Ureter (tissue), 1 donor: ENCODE data around the gene DDT. TPM values are rescaled to one million over a fixed set of nuclear protein-coding genes. Genes with fewer than 3 reads are reported as not detected.
"Not testable (repeated sequence)": the region's sequence is repeated elsewhere in the genome, so short reads cannot be mapped to it uniquely, and the experiment has no call there.

Experiments used
- DNase-seq: peaks from one replicate; pipeline ENCODE4 v3.0.0-alpha.2; 2020; ENCODE audit warnings: low spot score
- total RNA-seq: library from RNA; stranded (reverse); gene quantifications from one replicate; pipeline ENCODE4 v1.2.4, GENCODE V29; 2023
- donor health status: DM: yes; HTN: yes; CAD: no.

DDT gene
- total RNA-seq, 1 donor from 2014 or later: 129 TPM

GRCh38 chr22:23989583-23990244 is 15.5 kb upstream of the DDT start:
- not testable (repeated sequence) for DNase-seq

- not testable (repeated sequence) for DNase-seq
These were observed 12.4 kb upstream of the DDT start for GRCh38 chr22:23986538-23987178.

GRCh38 chr22:23986089-23986488 is 11.8 kb upstream of the DDT start:
- not testable (repeated sequence) for DNase-seq

DNA sequence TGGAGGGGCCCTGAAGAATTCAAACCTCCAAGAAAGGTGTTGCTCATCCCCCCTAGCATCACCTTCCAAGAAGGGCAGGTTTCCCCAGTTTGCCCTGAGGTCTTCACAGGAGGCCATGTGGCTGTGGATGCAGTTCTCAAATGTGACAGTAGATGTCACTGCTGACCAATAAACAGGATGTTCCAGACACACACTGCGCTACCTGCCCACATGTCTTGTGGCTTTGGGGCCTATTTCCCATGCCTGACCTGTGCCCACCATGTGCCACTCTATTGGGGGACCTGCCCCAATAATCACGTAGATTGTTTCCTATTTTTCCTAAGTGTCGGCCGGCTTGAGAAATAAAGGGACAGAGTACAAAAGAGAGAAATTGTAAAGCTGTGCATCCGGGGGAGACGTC is 10.2 kb upstream of the DDT start:
- DNase-seq: peak; percentile 80

DNA sequence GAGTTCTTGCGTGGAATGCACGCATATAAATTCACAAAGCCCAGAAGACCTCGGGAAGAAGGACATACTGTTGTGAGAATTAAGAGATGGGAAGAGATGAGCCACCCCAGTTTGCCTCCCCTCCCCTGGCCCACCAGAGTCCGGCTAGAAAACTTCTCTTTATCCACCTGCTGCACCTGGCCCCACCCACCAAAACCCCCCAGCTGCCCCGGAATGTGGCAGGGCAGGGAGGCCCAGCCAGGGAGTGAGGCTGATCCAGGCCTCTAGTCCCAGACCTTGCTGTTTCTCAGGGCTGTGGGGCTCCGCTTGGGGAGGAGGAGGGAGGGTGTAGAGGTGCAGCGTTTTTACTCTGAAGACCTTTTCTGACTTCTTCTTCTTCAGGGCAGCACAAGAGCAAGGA is 6.3 kb upstream of the DDT start:
- DNase-seq: not testable (repeated sequence)

- not testable (repeated sequence) for DNase-seq
These were observed 5.5 kb upstream of the DDT start, which contains the start of gene GSTT2 for GRCh38 chr22:23979557-23980240. Gene GSTT2 (plus strand): TSS chr22:23980134.

GRCh38 chr22:23977304-23977703 is 3.1 kb upstream of the DDT start:
- not testable (repeated sequence) for DNase-seq

- DNase-seq: not testable (repeated sequence)
These were observed 653 bp upstream of the DDT start for GRCh38 chr22:23974836-23975352.

DNA sequence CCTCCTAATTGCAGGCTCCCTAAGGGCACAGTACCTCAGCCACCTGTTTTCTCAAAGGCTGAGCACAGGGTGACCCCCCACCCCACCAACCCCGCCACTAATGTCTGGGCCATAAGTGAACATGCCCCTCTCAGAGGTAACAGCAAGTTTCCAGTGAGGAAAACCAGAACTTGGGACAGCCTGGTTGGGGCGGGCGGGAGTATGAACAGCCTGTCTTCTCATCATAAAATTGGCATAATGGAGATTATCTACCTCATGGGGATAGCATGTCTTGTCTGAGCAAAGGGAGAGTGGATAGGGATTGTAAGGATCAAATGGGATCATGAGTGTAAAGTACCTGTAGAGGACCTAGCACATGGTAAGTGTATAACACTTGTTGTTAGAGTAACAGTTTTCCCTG is 2.3 kb downstream of the DDT start:
- not testable (repeated sequence) for DNase-seq

DNA sequence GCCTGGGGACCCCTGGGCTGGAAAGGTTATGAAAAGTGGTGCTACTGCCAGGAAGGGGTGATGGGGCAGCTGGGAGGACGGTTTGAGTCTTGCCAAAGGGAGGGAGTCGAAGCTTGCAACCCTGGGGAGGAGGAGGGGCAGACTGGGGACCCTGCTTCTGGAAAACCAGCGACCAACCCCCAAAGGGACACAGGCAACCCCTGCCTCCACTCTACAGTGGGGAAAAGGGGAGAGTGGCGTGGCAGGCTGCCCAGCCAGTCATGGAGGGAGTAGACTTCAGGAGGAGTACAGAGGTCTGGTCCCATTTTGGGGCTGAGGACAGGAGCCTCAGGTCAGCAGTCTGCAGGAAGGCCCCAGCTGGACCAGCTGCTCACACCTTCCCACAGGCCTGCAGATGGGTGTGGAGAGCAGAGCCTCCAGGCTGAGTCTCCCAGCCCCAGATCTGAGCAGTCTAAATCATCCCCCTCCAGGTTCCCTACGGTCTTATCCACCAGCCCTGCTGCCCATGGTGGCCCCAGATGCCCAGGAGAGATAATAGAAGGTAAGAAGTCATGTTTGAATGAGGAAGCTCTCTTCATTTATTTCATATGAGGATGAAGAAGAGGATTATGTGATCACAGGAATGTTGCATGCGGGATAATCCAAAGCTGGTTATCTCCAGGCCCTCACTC is 3.3 kb downstream of the DDT start:
- no peak for DNase-seq

DNA sequence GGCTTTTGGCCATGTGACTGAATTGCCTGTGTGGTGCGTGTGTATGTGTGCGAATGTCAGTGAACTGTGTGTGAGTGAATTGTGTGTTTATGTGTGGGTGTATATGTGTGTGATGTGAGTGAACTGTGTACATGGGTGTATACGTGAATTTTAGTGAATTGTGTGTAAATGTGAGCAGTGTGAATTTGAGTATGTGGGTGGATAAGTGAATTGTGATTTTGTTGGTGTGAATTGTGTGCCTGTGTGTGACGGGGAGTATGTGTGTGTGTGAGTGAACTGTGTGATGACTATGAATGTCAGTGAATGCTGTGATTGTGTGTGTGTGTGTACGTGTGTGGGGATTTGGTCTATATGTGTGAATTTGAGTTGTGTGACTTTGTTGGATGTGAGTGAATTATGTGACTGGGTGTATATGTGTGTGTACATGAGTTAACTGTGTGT is 4.0 kb downstream of the DDT start:
- DNase-seq: no peak

DNA sequence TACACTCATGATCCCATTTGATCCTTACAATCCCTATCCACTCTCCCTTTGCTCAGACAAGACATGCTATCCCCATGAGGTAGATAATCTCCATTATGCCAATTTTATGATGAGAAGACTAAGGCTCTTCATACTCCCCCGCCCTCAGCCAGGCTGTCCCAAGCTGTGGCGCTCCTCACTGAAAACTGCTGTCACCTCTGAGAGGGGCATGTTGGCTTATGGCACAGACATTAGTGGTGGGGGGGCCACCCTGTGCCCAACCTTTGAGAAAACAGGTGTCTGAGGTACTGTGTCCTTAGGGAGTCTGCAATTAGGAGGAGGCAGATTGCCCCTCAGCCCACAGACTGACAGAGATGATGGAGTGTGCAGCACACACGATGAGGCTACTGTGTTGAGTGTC is 5.2 kb downstream of the DDT start:
- no peak for DNase-seq

DNA sequence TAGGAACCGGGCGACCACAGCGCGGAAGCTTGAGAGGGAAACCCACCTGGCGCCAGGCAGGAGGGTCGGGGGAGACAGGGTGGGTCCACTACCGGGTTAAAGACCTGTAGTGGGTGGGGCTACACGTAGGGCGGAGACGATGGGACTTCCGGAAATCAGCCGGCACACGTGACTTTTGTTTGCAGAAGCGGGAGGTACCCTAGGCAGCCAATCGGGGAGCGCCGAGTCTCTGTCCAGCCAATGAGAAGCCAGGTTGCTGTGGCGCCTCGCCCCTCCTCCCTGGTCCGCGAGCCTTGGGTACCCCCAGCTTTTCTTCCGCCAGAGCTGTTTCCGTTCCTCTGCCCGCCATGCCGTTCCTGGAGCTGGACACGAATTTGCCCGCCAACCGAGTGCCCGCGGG is 7.7 kb downstream of the DDT start, which contains the start of gene DDTL:
Gene DDTL (plus strand): TSS at position 321 of the 400 bp plus-strand sequence. CDS start 27 bp downstream, at position 348.
- DNase-seq: not testable (repeated sequence)

- not testable (repeated sequence) for DNase-seq
These were observed 8.1 kb downstream of the DDT start for GRCh38 chr22:23966094-23966493.

- DNase-seq: not testable (repeated sequence)
These were observed 13.0 kb downstream of the DDT start, which contains the start of gene GSTT2B for GRCh38 chr22:23961084-23961771. Gene GSTT2B (minus strand): TSS chr22:23961195. CDS start chr22:23961131, 64 bp downstream.

GRCh38 chr22:23956301-23956900 is 17.8 kb downstream of the DDT start:
- DNase-seq: peak; percentile 78

DNA sequence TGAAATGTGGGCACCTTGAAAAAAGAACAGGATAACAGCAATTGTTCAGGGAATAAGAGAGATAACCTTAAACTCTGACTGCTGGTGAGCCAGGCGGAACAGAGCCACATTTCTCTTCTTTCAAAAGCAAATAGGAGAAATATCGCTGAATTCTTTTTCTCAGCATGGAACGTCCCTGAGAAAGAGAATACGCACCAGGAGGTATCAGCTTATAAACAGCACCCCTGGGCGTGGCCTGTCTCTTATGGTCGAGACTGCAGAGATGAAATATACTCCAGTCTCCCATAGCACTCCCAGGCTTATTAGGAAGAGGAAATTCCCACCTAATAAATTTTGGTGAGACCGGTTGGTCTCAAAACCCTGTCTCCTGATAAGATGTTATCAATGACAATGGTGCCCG is 18.4 kb downstream of the DDT start:
- DNase-seq: not testable (repeated sequence)

DNA sequence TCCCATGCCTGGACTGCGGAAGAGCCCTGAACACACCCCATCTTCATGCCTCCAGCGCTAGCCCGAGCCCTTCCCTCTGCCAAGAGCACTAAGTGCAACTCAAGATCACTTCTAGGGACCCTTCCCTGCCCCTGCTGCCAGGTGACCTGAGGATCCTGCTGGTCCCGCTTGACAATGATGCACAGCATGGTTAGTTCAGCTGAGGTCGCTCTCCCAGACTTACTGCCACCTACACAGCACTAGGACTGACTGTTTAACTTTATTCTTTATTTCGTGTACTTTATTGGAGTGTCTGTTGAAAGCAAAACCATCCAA is 19.3 kb downstream of the DDT start:
- DNase-seq: not testable (repeated sequence)

- not testable (repeated sequence) for DNase-seq
These were observed 19.8 kb downstream of the DDT start for GRCh38 chr22:23954193-23954990.

- DNase-seq: not testable (repeated sequence)
These were observed 20.8 kb downstream of the DDT start for GRCh38 chr22:23953485-23953884.
